Kidney tubule cell (primary cell): Measurements from ENCODE around the gene SCFD2.

Source experiments
- DNase-seq: peaks from one replicate; pipeline ENCODE4 v3.0.0-alpha.2; 2018; ENCODE audit warnings: low spot score

The SCFD2 gene

DNA sequence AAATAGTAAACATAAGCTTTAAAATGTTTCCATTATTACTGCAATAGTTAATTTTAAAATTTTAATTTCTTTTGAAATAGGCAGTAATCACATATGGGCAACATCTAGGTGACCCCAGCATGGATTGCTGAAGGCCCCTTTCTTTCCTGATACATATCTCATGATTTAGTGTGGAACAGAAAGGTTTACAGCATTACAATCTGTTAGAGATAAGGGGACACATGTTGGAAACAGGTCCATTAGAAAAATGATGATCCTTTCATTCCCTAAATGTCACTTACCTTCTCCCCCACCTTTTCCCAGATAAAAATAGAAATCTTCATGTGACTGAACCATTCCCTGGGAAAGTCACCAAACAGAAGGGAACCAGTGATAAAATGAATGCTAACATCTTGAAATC lies 413.3 kb downstream of the SCFD2 start:
- DNase-seq = no peak

GRCh38 chr4:52951016-52951415 lies 414.8 kb downstream of the SCFD2 start:
- DNase-seq = no peak

DNA sequence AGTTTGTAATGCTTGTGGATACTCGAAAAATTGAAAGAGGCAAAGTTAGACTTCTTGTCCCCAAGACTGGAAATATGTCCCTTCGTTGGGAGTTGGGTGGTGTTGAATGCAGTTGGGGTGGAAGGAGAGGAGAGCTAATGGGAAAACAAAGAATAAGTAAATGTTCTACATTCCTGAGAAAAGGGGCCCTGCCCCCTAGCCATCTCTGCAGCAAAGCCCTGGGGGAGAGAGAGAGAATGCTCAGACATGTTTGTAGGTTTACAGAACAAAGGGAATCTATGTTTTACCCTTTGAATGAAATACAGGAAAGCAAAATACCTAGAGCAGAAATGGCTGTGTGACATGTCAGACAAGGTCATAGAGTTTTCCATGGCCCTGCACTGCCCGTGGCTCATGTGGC lies 415.6 kb downstream of the SCFD2 start:
- DNase-seq = no peak

DNA sequence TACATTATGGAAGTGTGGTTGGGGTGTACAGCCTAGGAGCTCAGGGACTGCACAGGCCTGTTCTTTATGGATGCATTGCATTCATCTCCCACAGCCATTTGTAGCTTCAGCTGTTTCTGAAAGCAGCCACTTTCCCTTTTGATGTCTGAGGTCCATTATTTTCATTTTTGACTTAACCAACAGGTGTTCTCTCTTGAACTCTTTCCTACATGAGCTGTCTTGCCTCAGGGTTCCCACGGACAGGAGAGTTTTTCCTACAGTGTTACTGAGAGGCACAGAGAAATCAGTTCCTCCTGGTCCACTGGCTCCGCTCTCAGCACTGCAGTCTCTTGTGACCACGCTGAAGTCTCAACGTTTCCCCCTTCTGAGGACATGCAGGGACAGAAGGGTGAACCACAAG lies 416.5 kb downstream of the SCFD2 start:
- DNase-seq = no peak

DNA sequence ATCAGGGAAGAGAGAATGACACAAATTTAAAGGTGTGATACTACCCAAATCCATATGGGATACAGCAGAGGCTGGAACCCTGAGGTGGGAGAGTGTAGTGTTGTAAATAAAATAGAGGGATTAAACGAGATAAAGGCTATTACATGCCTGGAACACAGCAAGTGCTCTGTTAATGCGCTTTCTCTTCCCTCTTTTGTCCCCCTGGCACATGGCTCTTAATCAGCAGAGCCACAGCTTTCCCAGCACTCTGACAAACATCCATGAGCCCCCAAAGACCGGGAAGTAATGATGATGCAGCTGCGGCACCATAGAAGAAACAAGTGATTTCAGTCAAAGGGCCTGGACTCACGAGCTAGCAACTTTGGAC lies 417.8 kb downstream of the SCFD2 start:
- no peak for DNase-seq

DNA sequence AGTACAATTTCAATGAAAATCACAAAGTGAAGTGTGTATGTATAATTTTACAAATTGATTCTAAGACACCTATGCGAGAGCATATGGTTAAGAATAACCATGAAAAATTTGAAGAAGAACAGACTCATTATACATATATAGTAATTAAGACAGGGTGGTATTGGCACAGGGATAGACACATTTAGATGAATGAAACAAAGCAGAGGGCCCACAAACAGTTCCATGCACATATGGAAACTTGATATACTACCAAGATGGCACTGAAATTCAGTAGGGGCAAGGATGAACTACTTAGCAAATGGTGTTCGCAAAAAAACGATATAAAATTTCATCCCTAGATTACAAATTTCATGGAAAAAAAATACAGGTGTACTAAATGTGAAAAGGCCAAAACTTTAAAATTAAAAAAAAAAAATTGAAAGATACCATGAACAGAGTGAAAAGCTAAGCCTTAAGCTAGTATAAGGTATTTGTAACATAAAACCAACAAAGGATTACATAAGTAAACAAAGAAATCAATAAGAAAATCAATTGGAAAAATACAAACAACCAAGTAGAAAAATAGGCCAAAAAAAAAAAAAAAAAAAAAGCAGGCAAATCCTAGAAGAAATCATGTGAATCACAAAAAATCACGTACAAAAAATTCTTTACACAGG lies 418.3 kb downstream of the SCFD2 start:
- DNase-seq = no peak

DNA sequence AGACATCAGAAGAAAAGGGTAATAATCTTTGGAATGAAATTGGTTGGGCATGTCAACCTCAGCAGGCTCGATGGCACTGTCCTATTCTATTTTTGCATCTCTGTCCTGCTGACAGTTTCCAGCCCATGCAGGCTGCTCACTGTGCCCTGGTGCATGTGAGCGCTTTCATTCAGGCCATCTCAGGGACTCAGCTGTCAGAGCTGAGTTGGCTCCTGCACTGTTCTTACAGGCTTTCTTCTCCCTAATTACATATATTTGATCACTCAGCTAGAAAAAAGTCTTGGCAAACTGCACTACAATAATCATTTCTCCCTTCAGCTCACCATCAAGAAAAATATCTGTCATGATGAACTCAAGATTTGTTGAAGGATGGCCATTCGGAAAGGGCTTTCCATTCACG lies 419.0 kb downstream of the SCFD2 start:
- DNase-seq = no peak

- DNase-seq = no peak
Observed at GRCh38 chr4:52945982-52946381, 419.9 kb downstream of the SCFD2 start.

- no peak for DNase-seq
Observed at GRCh38 chr4:52945326-52945898, 420.4 kb downstream of the SCFD2 start.

DNA sequence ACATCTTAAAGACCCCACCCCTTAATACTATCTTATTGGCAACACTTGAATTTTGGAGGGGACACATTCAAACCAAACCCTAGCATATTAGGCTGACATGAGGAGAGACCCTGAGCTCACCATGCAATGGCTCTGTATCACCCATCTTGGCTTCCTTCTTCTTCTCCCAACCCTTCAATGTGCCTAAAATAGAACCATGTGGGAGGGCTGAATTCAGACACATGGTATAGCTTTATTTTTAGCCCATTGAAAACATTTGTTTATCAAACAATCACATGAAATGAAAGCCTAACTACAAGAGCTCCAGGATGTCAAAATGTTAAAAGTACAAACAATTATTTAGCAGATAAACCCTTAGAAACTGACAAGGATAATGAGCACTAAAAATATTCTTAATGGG lies 422.2 kb downstream of the SCFD2 start:
- DNase-seq = no peak

- DNase-seq = no peak
Observed at GRCh38 chr4:52942936-52943335, 422.9 kb downstream of the SCFD2 start.

GRCh38 chr4:52941450-52941849 lies 424.4 kb downstream of the SCFD2 start:
- DNase-seq = no peak

DNA sequence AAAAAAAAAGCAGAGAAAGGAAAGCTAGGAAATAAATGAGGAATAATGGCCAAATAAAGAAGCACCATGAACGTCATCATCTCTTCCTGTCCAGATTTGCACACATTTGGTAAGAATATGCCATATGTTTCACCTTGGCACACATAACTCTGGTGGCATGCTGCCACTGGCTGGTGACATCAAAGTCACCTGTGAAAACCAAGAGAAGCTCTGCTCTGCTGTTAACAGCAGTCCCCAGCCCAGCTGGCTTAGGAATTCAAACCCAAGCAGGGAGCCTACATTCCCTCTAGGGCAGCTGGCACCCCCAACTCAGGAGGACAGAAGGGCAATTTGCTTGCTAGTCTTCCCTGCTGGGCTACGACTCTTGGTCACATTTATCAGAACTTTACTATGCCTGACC lies 426.1 kb downstream of the SCFD2 start:
- no peak for DNase-seq

DNA sequence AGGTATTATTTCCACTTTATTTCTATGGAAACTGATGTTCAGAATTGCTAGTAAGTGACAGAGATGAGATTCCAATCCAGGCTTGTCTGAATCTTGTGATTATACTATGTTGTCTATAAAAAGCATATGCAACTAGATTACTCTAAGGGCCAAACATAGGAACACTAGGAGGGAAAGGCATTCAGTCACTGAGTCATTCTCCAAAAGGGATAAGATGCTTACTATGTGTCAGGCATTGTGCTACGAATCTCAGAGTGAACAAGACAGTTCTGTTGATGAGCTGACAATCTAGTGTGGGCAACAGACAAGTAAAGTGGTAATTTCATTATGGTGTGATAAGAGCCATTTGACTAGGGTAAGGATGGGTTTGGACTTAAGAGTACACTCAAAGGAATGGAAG lies 426.5 kb downstream of the SCFD2 start:
- no peak for DNase-seq

DNA sequence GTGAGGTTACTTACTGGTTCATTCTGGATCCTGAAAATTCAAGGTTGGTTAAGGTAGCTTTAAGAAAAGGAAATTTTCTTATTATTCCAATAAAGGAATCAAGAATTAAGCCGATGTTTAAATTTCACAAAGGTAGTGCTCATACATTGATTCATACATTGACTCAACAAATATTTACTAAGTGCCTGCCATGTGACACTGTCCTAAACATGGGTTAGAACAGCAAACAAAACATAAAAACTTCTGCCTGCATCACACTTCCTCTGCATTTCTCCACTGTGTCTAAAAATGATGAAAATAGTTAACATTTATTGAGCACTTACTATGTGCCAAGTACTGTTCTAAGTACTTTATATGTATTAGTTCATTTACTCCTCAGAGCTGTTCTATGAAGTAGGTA lies 428.0 kb downstream of the SCFD2 start:
- DNase-seq = no peak

- DNase-seq = no peak
Observed at GRCh38 chr4:52936729-52937128, 429.1 kb downstream of the SCFD2 start.

- no peak for DNase-seq
Observed at GRCh38 chr4:52935317-52935716, 430.5 kb downstream of the SCFD2 start.

GRCh38 chr4:52933738-52934137 lies 432.1 kb downstream of the SCFD2 start:
- DNase-seq = no peak

- peak; percentile 1 for DNase-seq
Observed at GRCh38 chr4:52932591-52933470, 433.0 kb downstream of the SCFD2 start.

GRCh38 chr4:52931243-52931642 lies 434.6 kb downstream of the SCFD2 start:
- no peak for DNase-seq

DNA sequence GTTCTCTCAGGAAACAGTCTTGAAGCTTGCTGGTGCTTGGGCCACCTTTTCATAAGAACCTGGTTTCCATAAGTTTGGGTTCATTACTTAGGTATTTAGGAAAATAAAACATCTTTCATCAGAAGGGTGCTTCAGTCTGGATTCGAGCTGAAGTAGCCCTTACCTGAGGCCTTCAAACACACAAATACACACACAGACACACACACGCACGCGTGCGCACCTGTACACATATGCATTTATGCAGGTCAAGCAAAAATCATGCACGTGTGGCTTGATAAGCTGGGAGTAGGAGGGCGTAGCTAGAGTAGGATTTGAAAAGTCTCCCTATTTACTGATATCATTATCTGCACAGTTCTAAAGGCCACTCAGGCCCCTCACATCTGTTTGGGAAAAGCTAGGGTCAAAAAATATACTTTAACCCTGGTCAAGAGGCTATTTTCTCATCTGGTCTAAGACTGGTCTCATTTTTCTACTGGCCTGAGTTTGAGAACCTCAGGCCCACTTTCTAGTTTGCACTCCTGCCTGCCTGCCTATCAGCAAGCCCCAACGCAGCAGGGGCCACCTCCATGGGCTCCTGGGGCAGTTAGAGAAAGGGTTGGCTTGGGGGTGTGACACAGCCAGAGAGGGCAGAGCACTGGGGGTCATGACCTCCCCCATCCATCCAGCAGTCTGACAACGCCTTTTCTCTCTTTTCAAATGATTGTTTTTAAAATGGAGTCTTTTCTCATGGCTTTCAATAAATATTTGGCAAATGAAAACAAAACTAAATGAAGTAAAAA lies 439.5 kb downstream of the SCFD2 start:
- DNase-seq = no peak

GRCh38 chr4:52925531-52925968 lies 440.3 kb downstream of the SCFD2 start:
- no peak for DNase-seq

GRCh38 chr4:52919461-52919860 lies 446.4 kb downstream of the SCFD2 start:
- DNase-seq = no peak
